Measurements from ENCODE around the gene IFT88. TPM values are rescaled to one million over a fixed set of nuclear protein-coding genes. Genes with fewer than 3 reads are reported as not detected.

Gene IFT88
- total and polyA plus RNA-seq, 8 donors: 2.3 to 68.3 (median 6.7) TPM

DNA sequence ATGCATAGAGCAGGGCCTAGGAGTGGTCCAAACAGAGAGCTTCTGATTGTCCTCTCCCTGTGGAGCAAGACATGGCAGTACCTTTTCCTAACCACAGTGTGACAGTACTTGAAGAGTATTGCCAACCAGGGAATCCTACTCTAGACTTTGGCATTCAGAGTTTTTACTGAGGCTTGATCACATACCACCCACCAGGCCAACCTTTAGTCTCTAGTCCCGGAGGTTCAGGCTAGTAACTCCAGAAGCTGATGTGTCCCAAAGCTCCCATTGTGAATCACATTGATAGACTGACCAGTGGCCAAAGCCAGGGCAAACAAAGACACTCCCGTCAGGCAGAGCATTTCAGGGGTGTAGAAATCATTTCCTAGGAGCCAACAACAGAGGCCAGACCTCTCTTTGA, 18.4 kb downstream of the IFT88 start:
- Histone ChIP-seq H3K9me3 (peaks cover 0 to 6% (median 0%) of the 10 kb centered on the region in 4 donors), H3K4me3 (no peak overlapping the region), H3K36me3 (peaks cover 0 to 37% (median 32%) of the 10 kb centered on the region in 4 donors), H3K4me1 (no peaks in the 10 kb centered on the region), H3K27ac (no peak overlapping the region), H3K27me3 (no peaks in the 10 kb centered on the region)
- DNase-seq: no peak
- 86 to 97% (median 94%) methylated on average over 2 of the region's 2 CpGs for WGBS, 5 donors
- intact Hi-C loops (cut with DNase I; ENCODE audit: low total_unique reads): no loop called here
- TF ChIP-seq POLR2A (IDR thresholded peaks at IDR 0.05): no peak
- TF ChIP-seq POLR2AphosphoS5 (IDR thresholded peaks at IDR 0.05): no peak
- TF ChIP-seq, protein P1, sequence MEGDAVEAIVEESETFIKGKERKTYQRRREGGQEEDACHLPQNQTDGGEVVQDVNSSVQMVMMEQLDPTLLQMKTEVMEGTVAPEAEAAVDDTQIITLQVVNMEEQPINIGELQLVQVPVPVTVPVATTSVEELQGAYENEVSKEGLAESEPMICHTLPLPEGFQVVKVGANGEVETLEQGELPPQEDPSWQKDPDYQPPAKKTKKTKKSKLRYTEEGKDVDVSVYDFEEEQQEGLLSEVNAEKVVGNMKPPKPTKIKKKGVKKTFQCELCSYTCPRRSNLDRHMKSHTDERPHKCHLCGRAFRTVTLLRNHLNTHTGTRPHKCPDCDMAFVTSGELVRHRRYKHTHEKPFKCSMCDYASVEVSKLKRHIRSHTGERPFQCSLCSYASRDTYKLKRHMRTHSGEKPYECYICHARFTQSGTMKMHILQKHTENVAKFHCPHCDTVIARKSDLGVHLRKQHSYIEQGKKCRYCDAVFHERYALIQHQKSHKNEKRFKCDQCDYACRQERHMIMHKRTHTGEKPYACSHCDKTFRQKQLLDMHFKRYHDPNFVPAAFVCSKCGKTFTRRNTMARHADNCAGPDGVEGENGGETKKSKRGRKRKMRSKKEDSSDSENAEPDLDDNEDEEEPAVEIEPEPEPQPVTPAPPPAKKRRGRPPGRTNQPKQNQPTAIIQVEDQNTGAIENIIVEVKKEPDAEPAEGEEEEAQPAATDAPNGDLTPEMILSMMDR (IDR thresholded peaks at IDR 0.05): no peak
- TF ChIP-seq EP300 (IDR thresholded peaks at IDR 0.05): no peak

DNA sequence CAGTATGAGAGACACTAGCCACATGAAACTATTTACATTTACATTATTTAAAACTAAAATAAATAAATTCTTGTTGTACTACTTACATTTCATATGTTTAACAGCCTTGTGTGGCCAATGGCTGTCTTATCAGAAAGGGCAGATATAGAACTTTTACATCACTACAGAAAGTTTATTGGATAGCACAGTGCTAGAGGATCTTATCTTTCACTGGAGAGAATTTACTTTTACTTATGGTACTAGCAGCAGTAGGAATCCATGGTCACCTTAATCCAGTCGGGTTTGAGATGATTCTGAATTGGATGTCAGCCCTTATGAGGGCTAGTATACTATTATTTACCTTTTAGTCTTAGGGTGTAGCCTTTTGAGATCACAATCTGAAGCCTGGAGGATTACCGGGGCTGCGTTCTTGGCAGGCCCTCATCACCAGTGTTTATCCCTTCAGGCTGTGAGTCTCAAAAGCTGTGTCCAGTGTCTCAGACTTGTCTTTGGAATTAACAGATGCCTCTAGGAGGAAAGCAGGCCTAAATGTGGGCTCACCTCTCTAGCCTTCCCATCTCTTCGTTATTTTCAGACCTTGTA, 21.7 kb downstream of the IFT88 start:
- 45 to 74% (median 59%) methylated on average over 4 of the region's 4 CpGs for WGBS, 5 donors
- Histone ChIP-seq H3K4me1 (no peaks in the 10 kb centered on the region), H3K27me3 (no peaks in the 10 kb centered on the region), H3K9me3 (peaks cover 0 to 3% (median 0%) of the 10 kb centered on the region in 4 donors), H3K27ac (no peak overlapping the region), H3K4me3 (no peak overlapping the region), H3K36me3 (peaks cover 0 to 35% (median 29%) of the 10 kb centered on the region in 4 donors)
- intact Hi-C loops (cut with DNase I; ENCODE audit: low total_unique reads): no loop called here
- TF ChIP-seq POLR2A (IDR thresholded peaks at IDR 0.05) (no peak), EP300 (IDR thresholded peaks at IDR 0.05) (no peak), POLR2AphosphoS5 (IDR thresholded peaks at IDR 0.05) (no peak)
- TF ChIP-seq, protein P1 (IDR thresholded peaks at IDR 0.05): no peak
- peak in 1 of 2 donors; percentile 19 for DNase-seq

DNA sequence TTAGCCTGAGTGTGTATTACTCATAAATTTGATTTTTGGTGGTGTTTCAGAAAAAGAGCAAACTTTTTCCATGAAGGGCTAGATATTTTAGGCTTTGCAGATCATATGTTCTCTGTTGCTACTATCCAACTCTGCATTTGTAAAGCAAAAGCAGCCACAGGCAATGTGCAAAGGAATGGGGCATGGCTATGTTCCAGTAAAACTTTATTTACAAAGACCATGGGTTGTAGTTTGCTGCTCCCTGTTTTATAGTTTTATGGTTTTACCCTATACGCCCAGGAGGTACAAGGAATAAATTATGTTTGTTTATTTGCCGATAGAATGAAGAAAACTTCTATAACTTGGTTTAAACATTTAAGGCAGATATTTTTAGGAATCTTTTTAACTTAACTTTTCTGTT, 23.6 kb downstream of the IFT88 start:
- intact Hi-C loops (cut with DNase I; ENCODE audit: low total_unique reads): no loop called here
- no peaks in the 10 kb centered on the region for H3K27me3 ChIP-seq
- no peak for DNase-seq
- H3K9me3 ChIP-seq: no peaks in the 10 kb centered on the region
- H3K4me1 ChIP-seq: no peaks in the 10 kb centered on the region
- H3K27ac ChIP-seq: no peak overlapping the region
- peaks cover 0 to 25% (median 20%) of the 10 kb centered on the region in 4 donors for H3K36me3 ChIP-seq
- no peak overlapping the region for H3K4me3 ChIP-seq
- TF ChIP-seq, protein P1 (IDR thresholded peaks at IDR 0.05): no peak
- no peak for TF ChIP-seq EP300 (IDR thresholded peaks at IDR 0.05)
- TF ChIP-seq POLR2AphosphoS5 (IDR thresholded peaks at IDR 0.05): no peak
- no peak for TF ChIP-seq POLR2A (IDR thresholded peaks at IDR 0.05)
- WGBS, 5 donors: 90 to 98% (median 96%) methylated on average over 2 of the region's 2 CpGs

DNA sequence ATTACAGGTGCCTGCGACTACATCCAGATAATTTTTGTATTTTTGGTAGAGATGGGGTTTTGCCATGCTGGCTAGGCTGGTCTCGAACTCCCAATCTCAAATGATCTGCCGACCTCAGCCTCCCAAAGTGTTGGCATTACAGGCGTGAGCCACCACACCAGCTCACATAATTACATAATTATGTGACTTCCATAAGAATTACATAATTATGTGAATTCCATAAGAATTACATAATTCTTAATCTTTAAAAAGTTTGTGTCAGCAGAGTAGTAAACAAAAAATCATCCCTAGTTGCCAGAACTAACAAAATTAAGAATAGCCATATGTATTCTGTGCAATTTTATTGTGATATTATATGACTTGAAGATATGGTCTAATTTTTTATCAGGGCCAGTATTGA, 25.6 kb downstream of the IFT88 start:
- no peaks in the 10 kb centered on the region for H3K27me3 ChIP-seq
- no peak for DNase-seq
- no peaks in the 10 kb centered on the region for H3K4me1 ChIP-seq
- no peak overlapping the region for H3K27ac ChIP-seq
- no peak overlapping the region for H3K4me3 ChIP-seq
- TF ChIP-seq EP300 (IDR thresholded peaks at IDR 0.05) (no peak), POLR2AphosphoS5 (IDR thresholded peaks at IDR 0.05) (no peak), POLR2A (IDR thresholded peaks at IDR 0.05) (no peak)
- TF ChIP-seq, protein P1 (IDR thresholded peaks at IDR 0.05): no peak
- intact Hi-C loops (cut with DNase I; ENCODE audit: low total_unique reads): no loop called here
- H3K36me3 ChIP-seq: peaks cover 5 to 31% (median 21%) of the 10 kb centered on the region in 4 donors
- no peaks in the 10 kb centered on the region for H3K9me3 ChIP-seq
- 86 to 96% (median 95%) methylated on average over 4 of the region's 4 CpGs for WGBS, 5 donors

Data from stomach (tissue), 9 donors.